ENCODE data around the gene ALOX5AP. TPM values are rescaled to one million over a fixed set of nuclear protein-coding genes. Genes with fewer than 3 reads are reported as not detected.

Gene ALOX5AP
- total and polyA plus RNA-seq, 2 donors: 10.4 to 60.3 TPM

- no peak overlapping the region for H3K27ac ChIP-seq (ENCODE audit: low read depth)
- WGBS: 67% methylated on average over 2 of the region's 2 CpGs
- DNase-seq (ENCODE audit: extremely low spot score): no peak
- H3K4me1 ChIP-seq (ENCODE audit: insufficient read depth): no peaks in the 10 kb centered on the region
- H3K36me3 ChIP-seq (ENCODE audit: insufficient read depth): no peaks in the 10 kb centered on the region
- no peak overlapping the region for H3K4me3 ChIP-seq (ENCODE audit: low read depth, low read length)
These were observed 41.3 kb downstream of the ALOX5AP start for GRCh38 chr13:30776661-30777060.

GRCh38 chr13:30779016-30779415, 43.7 kb downstream of the ALOX5AP start:
- Histone ChIP-seq H3K36me3 (ENCODE audit: insufficient read depth) (no peaks in the 10 kb centered on the region), H3K4me1 (ENCODE audit: insufficient read depth) (no peaks in the 10 kb centered on the region), H3K4me3 (ENCODE audit: low read depth, low read length) (no peak overlapping the region), H3K27ac (ENCODE audit: low read depth) (no peak overlapping the region)
- no peak for DNase-seq (ENCODE audit: extremely low spot score)
- 78% methylated on average over 5 of the region's 5 CpGs for WGBS

GRCh38 chr13:30779608-30780007, 44.3 kb downstream of the ALOX5AP start:
- Histone ChIP-seq H3K4me3 (ENCODE audit: low read depth, low read length) (no peak overlapping the region), H3K27ac (ENCODE audit: low read depth) (no peak overlapping the region)
- 84% methylated on average over 3 of the region's 3 CpGs for WGBS

GRCh38 chr13:30780338-30780981, 45.1 kb downstream of the ALOX5AP start:
- Histone ChIP-seq H3K36me3 (ENCODE audit: insufficient read depth) (no peaks in the 10 kb centered on the region), H3K27ac (ENCODE audit: low read depth) (no peak overlapping the region), H3K4me3 (ENCODE audit: low read depth, low read length) (no peak overlapping the region), H3K4me1 (ENCODE audit: insufficient read depth) (no peaks in the 10 kb centered on the region)
- WGBS: 79% methylated on average over 2 of the region's 2 CpGs
- DNase-seq (ENCODE audit: extremely low spot score): no peak

More at GRCh38 chr13:30779608-30780007, 44.3 kb downstream of the ALOX5AP start:
- Histone ChIP-seq H3K4me1 (ENCODE audit: insufficient read depth) (no peaks in the 10 kb centered on the region), H3K36me3 (ENCODE audit: insufficient read depth) (no peaks in the 10 kb centered on the region)
- DNase-seq (ENCODE audit: extremely low spot score): no peak

GRCh38 chr13:30785191-30785850, 50.0 kb downstream of the ALOX5AP start:
- Histone ChIP-seq H3K27ac (ENCODE audit: low read depth) (no peak overlapping the region), H3K4me1 (ENCODE audit: insufficient read depth) (no peaks in the 10 kb centered on the region), H3K36me3 (ENCODE audit: insufficient read depth) (no peaks in the 10 kb centered on the region), H3K4me3 (ENCODE audit: low read depth, low read length) (no peak overlapping the region)
- WGBS: 65% methylated on average over 8 of the region's 8 CpGs
- DNase-seq (ENCODE audit: extremely low spot score): no peak

- no peaks in the 10 kb centered on the region for H3K4me1 ChIP-seq (ENCODE audit: insufficient read depth)
- DNase-seq (ENCODE audit: extremely low spot score): no peak
- no peaks in the 10 kb centered on the region for H3K36me3 ChIP-seq (ENCODE audit: insufficient read depth)
- no peak overlapping the region for H3K27ac ChIP-seq (ENCODE audit: low read depth)
- no peak overlapping the region for H3K4me3 ChIP-seq (ENCODE audit: low read depth, low read length)
- WGBS: 96% methylated on average over 2 of the region's 2 CpGs
These were observed 51.3 kb downstream of the ALOX5AP start for GRCh38 chr13:30786648-30787047.

- no peaks in the 10 kb centered on the region for H3K4me1 ChIP-seq (ENCODE audit: insufficient read depth)
- H3K36me3 ChIP-seq (ENCODE audit: insufficient read depth): no peaks in the 10 kb centered on the region
- no peak overlapping the region for H3K4me3 ChIP-seq (ENCODE audit: low read depth, low read length)
- WGBS: 82% methylated on average over 14 of the region's 14 CpGs
- H3K27ac ChIP-seq (ENCODE audit: low read depth): no peak overlapping the region
- no peak for DNase-seq (ENCODE audit: extremely low spot score)
These were observed 52.6 kb downstream of the ALOX5AP start for GRCh38 chr13:30787738-30788525.

- no peak overlapping the region for H3K4me3 ChIP-seq (ENCODE audit: low read depth, low read length)
- no peak overlapping the region for H3K27ac ChIP-seq (ENCODE audit: low read depth)
- H3K4me1 ChIP-seq (ENCODE audit: insufficient read depth): no peaks in the 10 kb centered on the region
- WGBS: 87% methylated on average over 3 of the region's 3 CpGs
- H3K36me3 ChIP-seq (ENCODE audit: insufficient read depth): no peaks in the 10 kb centered on the region
- DNase-seq (ENCODE audit: extremely low spot score): no peak
These were observed 54.0 kb downstream of the ALOX5AP start for GRCh38 chr13:30789166-30789862.

GRCh38 chr13:30790592-30790991, 55.2 kb downstream of the ALOX5AP start:
- H3K4me3 ChIP-seq (ENCODE audit: low read depth, low read length): no peak overlapping the region
- H3K27ac ChIP-seq (ENCODE audit: low read depth): no peak overlapping the region
- WGBS: 96% methylated on average over 2 of the region's 2 CpGs
- no peaks in the 10 kb centered on the region for H3K4me1 ChIP-seq (ENCODE audit: insufficient read depth)
- no peaks in the 10 kb centered on the region for H3K36me3 ChIP-seq (ENCODE audit: insufficient read depth)
- DNase-seq (ENCODE audit: extremely low spot score): no peak

- Histone ChIP-seq H3K4me1 (ENCODE audit: insufficient read depth) (no peaks in the 10 kb centered on the region), H3K4me3 (ENCODE audit: low read depth, low read length) (no peak overlapping the region), H3K36me3 (ENCODE audit: insufficient read depth) (no peaks in the 10 kb centered on the region), H3K27ac (ENCODE audit: low read depth) (no peak overlapping the region)
- DNase-seq (ENCODE audit: extremely low spot score): no peak
- 72% methylated on average over 11 of the region's 11 CpGs for WGBS
These were observed 56.1 kb downstream of the ALOX5AP start for GRCh38 chr13:30791354-30792001.

GRCh38 chr13:30792285-30793000, 57.1 kb downstream of the ALOX5AP start:
- Histone ChIP-seq H3K36me3 (ENCODE audit: insufficient read depth) (no peaks in the 10 kb centered on the region), H3K27ac (ENCODE audit: low read depth) (peak overlapping the region; percentile 32), H3K4me3 (ENCODE audit: low read depth, low read length) (no peak overlapping the region), H3K4me1 (ENCODE audit: insufficient read depth) (no peaks in the 10 kb centered on the region)
- 24% methylated on average over 12 of the region's 12 CpGs for WGBS
- DNase-seq (ENCODE audit: extremely low spot score): no peak

GRCh38 chr13:30796132-30796572, 60.8 kb downstream of the ALOX5AP start:
- DNase-seq (ENCODE audit: extremely low spot score): no peak
- WGBS: 29% methylated on average over 4 of the region's 4 CpGs
- H3K27ac ChIP-seq (ENCODE audit: low read depth): no peak overlapping the region
- H3K4me1 ChIP-seq (ENCODE audit: insufficient read depth): no peaks in the 10 kb centered on the region
- no peak overlapping the region for H3K4me3 ChIP-seq (ENCODE audit: low read depth, low read length)
- no peaks in the 10 kb centered on the region for H3K36me3 ChIP-seq (ENCODE audit: insufficient read depth)

Data from urinary bladder (tissue), 4 donors.